G401.6 (cell line): ENCODE results near the gene ZNF415.
"Not testable (repeated sequence)": the region's sequence is repeated elsewhere in the genome, so short reads cannot be mapped to it uniquely, and the experiment has no call there.

Source experiments
- FAIRE-seq: peaks from 2 replicates; lab custom pipeline; 2012; peaks lifted over from hg19 to GRCh38; lab: Jason Lieb, UNC

Gene ZNF415

GRCh38 chr19:53102206-53102755 is 30.4 kb downstream of the ZNF415 start:
- no peak for FAIRE-seq

- FAIRE-seq: no peak
These were observed 31.2 kb downstream of the ZNF415 start for GRCh38 chr19:53101518-53101917.

GRCh38 chr19:53098570-53098969 is 34.1 kb downstream of the ZNF415 start:
- not testable (repeated sequence) for FAIRE-seq

GRCh38 chr19:53096982-53097690 is 35.6 kb downstream of the ZNF415 start:
- FAIRE-seq: not testable (repeated sequence)

- FAIRE-seq: not testable (repeated sequence)
These were observed 36.1 kb downstream of the ZNF415 start for GRCh38 chr19:53096579-53096978.

GRCh38 chr19:53094754-53095575 is 37.7 kb downstream of the ZNF415 start:
- no peak for FAIRE-seq

GRCh38 chr19:53092723-53093122 is 40.0 kb downstream of the ZNF415 start:
- FAIRE-seq: no peak

GRCh38 chr19:53091413-53092254 is 41.1 kb downstream of the ZNF415 start:
- FAIRE-seq: no peak

GRCh38 chr19:53088091-53088490 is 44.6 kb downstream of the ZNF415 start:
- FAIRE-seq: no peak

- FAIRE-seq: no peak
These were observed 45.8 kb downstream of the ZNF415 start for GRCh38 chr19:53086949-53087348.

- no peak for FAIRE-seq
These were observed 47.2 kb downstream of the ZNF415 start for GRCh38 chr19:53085496-53085895.

GRCh38 chr19:53082929-53083328 is 49.8 kb downstream of the ZNF415 start:
- FAIRE-seq: no peak

- no peak for FAIRE-seq
These were observed 53.3 kb downstream of the ZNF415 start for GRCh38 chr19:53079313-53079924.

GRCh38 chr19:53078668-53079067 is 54.0 kb downstream of the ZNF415 start:
- no peak for FAIRE-seq

- FAIRE-seq: no peak
These were observed 55.7 kb downstream of the ZNF415 start for GRCh38 chr19:53076984-53077383.

GRCh38 chr19:53068834-53069233 is 63.9 kb downstream of the ZNF415 start:
- FAIRE-seq: no peak

- no peak for FAIRE-seq
These were observed 64.5 kb downstream of the ZNF415 start for GRCh38 chr19:53068199-53068598.

- no peak for FAIRE-seq
These were observed 74.7 kb downstream of the ZNF415 start for GRCh38 chr19:53057904-53058580.
